Stimulated activated CD4-positive, alpha-beta T cell treated with anti-CD3 and anti-CD28 coated beads, Interleukin-1b, Interleukin-23, amount 100 ng/mL, for 1 hour (primary cell): Measurements from ENCODE around the gene GABBR2.
"Not testable (repeated sequence)": the region's sequence is repeated elsewhere in the genome, so short reads cannot be mapped to it uniquely, and the experiment has no call there.

Source experiments
- DNase-seq, 2 donors: peaks; one replicate each; pipeline ENCODE4 v3.0.0-alpha.2; 2020; ENCODE audit warnings: low read depth in 2 of 2

GABBR2 gene

GRCh38 chr9:98516205-98516896, 192.4 kb downstream of the GABBR2 start:
- no peak for DNase-seq

GRCh38 chr9:98515506-98516204, 193.1 kb downstream of the GABBR2 start:
- no peak for DNase-seq

- no peak for DNase-seq
Measured at GRCh38 chr9:98514841-98515240, 193.9 kb downstream of the GABBR2 start.

GRCh38 chr9:98508217-98508919, 200.4 kb downstream of the GABBR2 start:
- DNase-seq = not testable (repeated sequence)

GRCh38 chr9:98506422-98507054, 202.2 kb downstream of the GABBR2 start:
- DNase-seq = no peak

GRCh38 chr9:98504298-98505282, 204.1 kb downstream of the GABBR2 start:
- no peak for DNase-seq

GRCh38 chr9:98503867-98504266, 204.9 kb downstream of the GABBR2 start:
- no peak for DNase-seq

- DNase-seq = no peak
Measured at GRCh38 chr9:98502976-98503325, 205.8 kb downstream of the GABBR2 start.

GRCh38 chr9:98502311-98502975, 206.3 kb downstream of the GABBR2 start:
- DNase-seq = no peak

- no peak for DNase-seq
Measured at GRCh38 chr9:98501819-98502218, 206.9 kb downstream of the GABBR2 start.

GRCh38 chr9:98501259-98501658, 207.5 kb downstream of the GABBR2 start:
- not testable (repeated sequence) for DNase-seq

GRCh38 chr9:98500337-98500919, 208.3 kb downstream of the GABBR2 start:
- no peak for DNase-seq

GRCh38 chr9:98495530-98495929, 213.2 kb downstream of the GABBR2 start:
- no peak for DNase-seq

- DNase-seq = no peak
Measured at GRCh38 chr9:98494852-98495251, 213.9 kb downstream of the GABBR2 start.

- no peak for DNase-seq
Measured at GRCh38 chr9:98491828-98492227, 216.9 kb downstream of the GABBR2 start.

GRCh38 chr9:98491231-98491651, 217.5 kb downstream of the GABBR2 start:
- no peak for DNase-seq

- DNase-seq = no peak
Measured at GRCh38 chr9:98488571-98489312, 220.0 kb downstream of the GABBR2 start.

- DNase-seq = no peak
Measured at GRCh38 chr9:98485706-98486105, 223.0 kb downstream of the GABBR2 start.

- DNase-seq = no peak
Measured at GRCh38 chr9:98484162-98484561, 224.6 kb downstream of the GABBR2 start.

GRCh38 chr9:98482226-98482625, 226.5 kb downstream of the GABBR2 start:
- no peak for DNase-seq
